Central memory CD4-positive, alpha-beta T cell (primary cell): Measurements from ENCODE around the gene AKAP7.
"Not testable (repeated sequence)": the region's sequence is repeated elsewhere in the genome, so short reads cannot be mapped to it uniquely, and the experiment has no call there.

Experiments
- DNase-seq: peaks from one replicate; pipeline ENCODE4 v3.0.0; 2022
- total RNA-seq, 3 experiments: gene quantifications; one replicate each; lab custom pipeline; 2026; lab: John Stamatoyannopoulos, UW

Gene AKAP7
- total RNA-seq, result 4.1 to 19.7 (median 16.2) reads per million in 3 experiments

DNA sequence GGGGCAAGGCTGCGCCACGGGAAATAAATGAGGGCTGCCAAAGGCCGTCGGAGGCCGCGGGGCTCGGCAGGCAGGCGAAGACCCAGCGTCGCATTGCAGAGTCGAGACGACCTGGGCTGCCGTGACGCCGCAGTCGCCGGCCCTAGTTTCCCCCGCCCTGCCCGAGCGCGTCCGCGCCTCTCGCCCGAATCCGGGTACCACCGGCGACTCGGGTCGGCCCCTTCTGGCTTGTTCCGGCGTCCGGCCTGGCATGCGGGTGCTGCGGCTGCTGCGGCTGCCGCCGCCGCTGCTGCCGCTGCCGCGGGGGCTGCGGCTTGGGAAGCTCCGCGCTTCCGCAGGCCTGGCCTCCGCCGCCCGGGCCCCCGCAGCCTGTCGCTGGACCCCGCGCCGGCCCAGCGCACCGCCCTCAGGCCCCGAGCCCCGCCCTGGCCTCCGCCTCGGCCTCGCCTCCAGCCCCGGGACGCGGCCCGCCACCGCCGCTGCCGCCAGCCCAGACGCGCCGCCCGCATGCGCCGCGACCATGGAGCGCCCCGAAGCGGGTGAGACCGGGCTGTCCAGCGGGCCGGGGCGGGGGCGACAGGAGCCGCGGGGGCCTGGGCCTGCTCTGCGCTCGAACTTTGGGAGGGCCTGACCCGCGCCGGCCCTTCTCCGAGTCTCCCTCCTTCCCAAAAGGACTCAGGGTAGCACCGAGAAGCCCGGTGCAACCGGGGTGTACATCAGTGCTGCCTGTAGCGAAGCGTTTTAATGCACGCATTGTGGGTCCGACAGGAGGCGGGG, at the start of gene AKAP7:
AKAP7 (plus strand) TSS at position 224 of the 777 bp plus-strand sequence; CDS start at position 521, 297 bp downstream.
- DNase-seq, result peak; percentile 47

DNA sequence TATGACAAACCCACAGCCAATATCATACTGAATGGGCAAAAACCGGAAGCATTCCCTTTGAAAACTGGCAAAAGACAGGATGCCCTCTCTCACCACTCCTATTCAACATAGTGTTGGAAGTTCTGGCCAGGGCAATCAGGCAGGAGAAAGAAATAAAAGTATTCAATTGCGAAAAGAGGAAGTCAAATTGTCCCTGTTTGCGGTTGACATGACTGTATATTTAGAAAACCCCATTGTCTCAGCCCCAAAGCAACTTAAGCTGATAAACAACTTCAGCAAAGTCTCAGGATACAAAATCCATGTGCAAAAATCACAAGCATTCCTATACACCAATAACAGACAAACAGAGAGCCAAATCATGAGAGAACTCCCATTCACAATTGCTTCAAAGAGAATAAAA, 44.9 kb upstream of the AKAP7 start:
- not testable (repeated sequence) for DNase-seq

- not testable (repeated sequence) for DNase-seq
Measured at GRCh38 chr6:131091944-131092343, 43.3 kb upstream of the AKAP7 start.

DNA sequence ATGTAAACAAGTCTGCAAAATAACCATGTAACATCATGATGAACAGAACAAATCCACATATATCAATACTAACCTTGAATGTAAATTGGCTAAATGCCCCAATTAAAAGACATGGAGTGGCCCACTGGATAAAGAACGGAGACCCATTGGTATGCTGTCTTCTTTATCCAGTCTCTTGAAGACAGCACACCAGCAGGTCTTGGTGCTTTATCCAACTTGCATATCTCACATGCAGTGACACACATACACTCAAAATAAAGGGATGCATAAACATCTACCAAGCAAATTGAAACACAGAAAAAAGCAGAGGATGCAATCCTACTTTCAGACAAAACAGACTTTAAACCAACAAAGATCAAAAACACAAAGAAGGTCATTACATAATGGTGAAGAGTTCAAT, 41.9 kb upstream of the AKAP7 start:
- no peak for DNase-seq

DNA sequence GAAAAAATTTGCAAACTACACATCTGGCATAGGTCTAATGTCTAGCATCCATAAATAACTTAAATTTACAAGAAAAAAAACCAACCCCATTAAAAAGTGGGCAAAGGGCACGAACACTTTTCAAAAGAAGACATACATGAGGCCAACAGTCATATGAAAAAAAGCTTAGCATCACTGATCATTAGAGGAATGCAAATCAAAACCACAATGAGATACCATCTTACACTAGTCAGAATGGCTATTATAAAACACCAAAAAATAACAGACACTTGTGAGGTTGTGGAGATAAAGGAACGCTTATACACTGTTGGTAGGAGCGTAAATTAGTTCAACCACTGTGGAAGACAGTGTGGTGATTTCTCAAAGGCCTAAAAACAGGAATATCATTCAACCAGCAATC, 38.5 kb upstream of the AKAP7 start:
- no peak for DNase-seq

DNA sequence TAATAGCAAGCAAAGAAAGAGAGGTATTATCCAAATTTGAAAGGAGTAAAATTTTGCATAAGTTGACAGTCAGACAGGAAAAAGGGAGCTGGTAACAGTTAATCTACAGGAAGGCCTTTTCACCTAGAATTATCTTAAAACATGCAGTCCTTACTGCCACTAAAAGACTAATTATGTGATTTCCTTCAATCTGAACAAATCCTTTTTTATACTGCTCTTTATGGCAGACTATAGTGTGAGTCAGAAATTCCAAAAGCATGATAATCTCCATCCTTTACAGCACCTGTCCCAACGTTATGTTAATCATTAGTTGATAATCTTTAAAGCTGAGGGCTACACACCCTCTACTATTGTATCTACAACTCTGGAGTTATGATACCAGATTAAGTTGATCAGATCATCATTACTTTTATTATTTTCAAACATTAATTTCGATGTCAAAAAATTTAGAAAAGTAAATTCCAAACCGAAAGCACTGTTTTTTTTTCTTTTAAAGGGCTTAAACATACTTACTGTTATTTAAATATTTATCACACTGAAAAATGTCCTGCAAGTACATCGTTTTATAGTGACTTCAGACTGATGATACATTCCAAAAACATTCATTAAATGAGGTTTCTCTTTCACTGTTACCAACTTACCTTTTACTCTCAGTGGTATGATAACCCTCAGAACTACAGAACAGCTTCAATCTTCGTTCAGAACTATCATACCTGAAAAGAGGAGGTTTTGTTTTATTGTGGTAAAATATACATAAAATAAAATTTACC, 33.2 kb upstream of the AKAP7 start:
- no peak for DNase-seq

- DNase-seq, result no peak
Measured at GRCh38 chr6:131103296-131103695, 32.0 kb upstream of the AKAP7 start.

DNA sequence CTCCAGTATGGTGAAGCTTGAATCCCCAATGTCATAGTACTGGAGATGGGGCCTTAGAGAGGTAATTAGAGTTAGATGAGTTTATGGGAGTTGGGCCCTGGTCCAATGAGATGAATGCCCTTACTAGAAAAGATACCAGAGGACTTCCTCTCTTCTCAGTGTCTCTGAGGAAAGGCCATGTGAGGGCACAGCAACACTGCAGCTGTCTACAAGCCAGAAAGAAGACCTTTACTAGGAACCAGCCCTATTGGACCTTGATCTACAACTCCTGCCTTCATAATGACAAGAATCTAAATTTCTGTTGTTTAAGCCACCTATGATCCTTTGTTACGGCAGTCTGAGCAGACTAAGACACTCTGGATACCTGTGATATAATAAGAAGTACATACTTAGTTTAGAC, 31.4 kb upstream of the AKAP7 start:
- no peak for DNase-seq

GRCh38 chr6:131107151-131107550, 28.1 kb upstream of the AKAP7 start:
- DNase-seq, result no peak

GRCh38 chr6:131112249-131112648, 23.0 kb upstream of the AKAP7 start:
- DNase-seq, result no peak

DNA sequence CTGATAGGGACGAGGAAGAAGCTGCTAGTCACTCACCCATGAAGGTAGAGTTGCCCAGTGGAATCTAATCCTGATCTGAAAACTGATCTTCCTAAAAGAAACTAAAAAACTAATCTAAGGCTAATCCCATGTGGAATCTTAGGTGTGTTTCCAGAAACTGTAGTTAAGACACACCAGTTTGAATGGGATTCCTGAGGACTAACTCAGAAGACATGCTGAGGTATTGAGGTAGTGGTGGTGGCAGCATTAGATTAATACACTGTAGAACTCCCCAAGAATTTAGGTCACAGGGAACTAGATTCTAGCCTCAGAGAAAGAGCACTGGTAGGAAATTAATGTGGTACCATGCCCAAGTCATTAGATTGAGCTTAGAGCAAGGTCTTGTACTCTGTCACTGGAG, 19.6 kb upstream of the AKAP7 start:
- no peak for DNase-seq

- DNase-seq, result no peak
Measured at GRCh38 chr6:131116321-131116720, 18.9 kb upstream of the AKAP7 start.

GRCh38 chr6:131116755-131117360, 18.4 kb upstream of the AKAP7 start:
- peak; percentile 40 for DNase-seq

DNA sequence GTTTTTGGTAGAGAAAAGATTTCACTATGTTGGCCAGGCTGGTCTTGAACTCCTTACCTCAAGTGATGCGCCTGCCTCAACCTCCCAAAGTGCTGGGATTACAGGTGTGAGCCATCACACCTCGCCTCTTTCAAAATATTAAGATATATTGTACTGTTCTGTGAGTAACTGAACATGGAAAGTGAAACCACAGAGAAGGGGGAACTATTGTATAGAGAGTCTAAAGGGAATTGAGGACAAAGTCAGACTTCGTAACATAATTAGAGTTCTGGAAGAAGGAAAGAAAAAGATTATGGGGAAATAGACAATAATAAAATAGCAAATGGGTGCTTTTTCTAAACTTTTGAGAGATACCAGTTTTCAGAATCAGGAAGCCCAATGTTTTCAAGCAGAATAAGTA, 17.4 kb upstream of the AKAP7 start:
- DNase-seq, result no peak

DNA sequence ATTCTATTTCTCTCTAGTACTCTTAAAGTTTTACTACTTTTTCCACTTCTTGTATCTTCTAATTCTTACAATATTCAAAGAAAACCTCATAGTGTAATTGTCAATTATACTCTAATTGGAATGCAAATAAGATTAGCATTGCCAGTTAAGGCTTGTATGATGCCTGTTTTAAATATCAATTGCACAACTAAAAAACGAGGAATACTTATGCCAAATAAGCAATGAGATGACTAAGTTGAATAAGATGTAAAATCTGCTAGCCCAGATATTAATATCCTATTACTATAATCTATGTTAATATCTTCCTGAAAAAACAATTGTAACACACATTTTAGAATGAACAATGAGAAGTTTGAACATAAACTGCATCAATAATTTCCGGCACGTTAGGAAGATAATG, 13.3 kb upstream of the AKAP7 start:
- DNase-seq, result no peak

- DNase-seq, result no peak
Measured at GRCh38 chr6:131122516-131122915, 12.8 kb upstream of the AKAP7 start.

DNA sequence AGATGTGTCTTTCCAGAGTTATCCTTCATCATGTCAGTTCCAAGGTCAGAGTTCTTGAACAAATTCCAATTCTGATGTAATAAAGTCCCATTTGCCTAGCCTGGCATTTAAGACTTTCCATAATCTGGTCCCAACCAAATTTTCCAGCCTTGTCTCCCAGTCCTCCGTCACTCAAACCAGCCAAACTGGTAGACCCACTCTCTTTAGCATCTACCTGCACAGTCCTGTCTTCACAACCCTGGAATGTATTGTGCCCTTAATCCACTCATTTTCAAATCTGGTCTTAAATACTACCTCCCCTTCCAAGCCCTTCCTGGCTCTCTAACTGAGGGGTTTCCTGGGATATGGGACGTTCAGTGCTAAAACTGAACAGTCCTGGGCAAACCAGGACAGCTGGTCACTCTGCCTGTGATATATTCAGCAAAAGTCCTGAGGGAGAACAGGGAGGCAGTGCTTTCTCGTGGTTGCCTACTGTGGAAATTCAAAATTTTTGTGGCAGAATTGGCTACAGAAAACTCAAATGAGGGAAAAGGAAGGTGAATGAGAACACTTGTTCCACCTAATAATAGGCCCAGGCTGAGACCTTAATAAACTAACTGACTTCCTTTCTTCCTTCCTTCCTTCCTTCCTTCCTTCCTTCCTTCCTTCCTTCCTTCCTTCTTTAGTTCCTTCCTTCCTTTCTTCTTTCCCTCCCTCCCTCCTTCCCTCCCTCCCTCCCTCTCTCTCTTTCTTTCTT, 10.8 kb upstream of the AKAP7 start:
- no peak for DNase-seq

DNA sequence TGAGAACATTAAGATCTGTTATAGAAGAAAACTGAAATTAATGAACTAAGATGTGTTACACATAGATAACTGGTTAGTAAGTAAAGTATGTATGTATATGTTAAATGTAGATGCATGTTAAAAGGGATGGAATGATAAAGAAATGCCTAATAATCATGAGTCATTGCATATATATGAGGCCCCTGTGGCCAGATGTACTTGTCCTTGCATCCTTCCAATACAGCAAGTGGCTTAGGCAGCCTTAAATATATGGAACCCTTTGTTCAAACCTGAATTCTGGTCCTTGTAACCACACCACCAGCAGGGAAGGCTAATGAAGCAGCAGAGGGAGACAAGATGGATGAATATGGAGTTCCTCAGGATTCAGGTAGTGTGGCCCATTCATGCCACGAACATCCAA, 9.8 kb upstream of the AKAP7 start:
- no peak for DNase-seq

GRCh38 chr6:131129689-131130553, 5.3 kb upstream of the AKAP7 start:
- DNase-seq, result no peak

DNA sequence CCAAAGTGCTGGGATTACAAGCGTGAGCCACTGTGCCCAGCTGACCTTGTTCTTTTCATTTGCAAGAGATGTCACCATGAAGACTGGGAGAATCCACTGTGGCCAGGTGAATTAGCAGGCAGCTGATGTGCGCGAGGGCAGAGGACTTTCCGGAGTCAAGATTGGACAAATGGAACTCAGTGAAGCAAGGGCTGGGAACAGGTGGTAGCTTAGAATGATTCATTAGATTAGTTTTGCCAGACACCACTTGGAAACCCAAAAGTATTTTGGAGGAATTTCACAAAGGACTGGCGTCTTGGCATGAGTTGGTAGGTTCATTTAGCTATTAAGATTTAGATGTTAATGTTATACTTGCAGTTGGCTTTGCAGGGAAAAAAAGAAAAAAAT, 4.7 kb upstream of the AKAP7 start:
- DNase-seq, result no peak

GRCh38 chr6:131132360-131132759, 2.9 kb upstream of the AKAP7 start:
- DNase-seq, result no peak
